ENCODE results near the gene LGMN.

- TF ChIP-seq CTCF (IDR thresholded peaks at IDR 0.05; ENCODE audit: control extremely low read depth in 1 of 3, insufficient read depth in 1 of 3, low read depth in 1 of 3, low read length in 3 of 3) (no peak), YY1 (IDR thresholded peaks at IDR 0.05; ENCODE audit: low read depth, low read length) (no peak), POLR2A (IDR thresholded peaks at IDR 0.05; ENCODE audit: control extremely low read depth in 1 of 2, low read depth in 2 of 2, low read length in 2 of 2) (no peak), ATF2 (IDR thresholded peaks at IDR 0.05; ENCODE audit: low read length) (no peak), GABPA (IDR thresholded peaks at IDR 0.05; ENCODE audit: borderline replicate concordance, insufficient read depth, low read length) (no peak), POLR2AphosphoS5 (IDR thresholded peaks at IDR 0.05; ENCODE audit: low read depth, low read length) (no peak), EP300 (IDR thresholded peaks at IDR 0.05; ENCODE audit: borderline replicate concordance in 1 of 2, low read depth in 2 of 2, low read length in 2 of 2) (no peak), CREB1 (IDR thresholded peaks at IDR 0.05) (no peak), ATF3 (IDR thresholded peaks at IDR 0.05; ENCODE audit: insufficient read depth, low read depth, low read length) (no peak), BCL11A (IDR thresholded peaks at IDR 0.05; ENCODE audit: low read depth in 2 of 2, low read length in 2 of 2) (no peak), TAF1 (IDR thresholded peaks at IDR 0.05; ENCODE audit: low read depth, low read length) (no peak), RXRA (IDR thresholded peaks at IDR 0.05; ENCODE audit: insufficient read depth, low read depth, low read length) (no peak), CHD1 (IDR thresholded peaks at IDR 0.05; ENCODE audit: low read depth, low read length) (no peak)
Measured at GRCh38 chr14:92696366-92696765, 52.1 kb downstream of the LGMN start.

All from H1 (cell line).